ENCODE measurements around the gene FHIP2A.

The FHIP2A gene

DNA sequence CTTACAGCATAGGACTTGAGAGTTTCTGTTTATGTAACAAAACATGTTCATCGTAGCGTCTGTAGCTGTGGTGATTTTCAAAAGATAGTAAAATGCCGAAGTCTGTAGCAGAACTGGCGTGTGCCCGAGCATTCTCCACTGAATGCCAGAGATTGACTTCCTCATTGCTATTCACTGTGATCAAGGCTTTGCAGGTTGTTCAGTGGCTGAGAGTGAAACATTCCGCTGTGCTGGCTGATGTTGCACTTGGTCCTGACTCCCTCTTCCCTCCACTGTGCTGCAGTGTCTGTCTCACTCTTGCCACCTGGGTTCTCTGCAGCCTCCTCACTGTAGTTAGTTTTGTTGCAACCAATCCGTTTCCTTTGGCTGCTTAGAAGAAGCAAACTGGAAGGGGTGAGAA lies 37.6 kb downstream of the FHIP2A start:
- H3K4me3 ChIP-seq (replicated peaks; ENCODE audit: insufficient read depth, low read length), result no peak overlapping the region
- TF ChIP-seq GABPA (IDR thresholded peaks at IDR 0.05; ENCODE audit: low read depth) (no peak), POLR2AphosphoS5 (IDR thresholded peaks at IDR 0.05; ENCODE audit: low read depth) (no peak), SPI1 (IDR thresholded peaks at IDR 0.05; ENCODE audit: borderline replicate concordance, low read depth) (no peak), REST (IDR thresholded peaks at IDR 0.05; ENCODE audit: insufficient replicate concordance, low read depth) (no peak)
- TF ChIP-seq, protein P1, sequence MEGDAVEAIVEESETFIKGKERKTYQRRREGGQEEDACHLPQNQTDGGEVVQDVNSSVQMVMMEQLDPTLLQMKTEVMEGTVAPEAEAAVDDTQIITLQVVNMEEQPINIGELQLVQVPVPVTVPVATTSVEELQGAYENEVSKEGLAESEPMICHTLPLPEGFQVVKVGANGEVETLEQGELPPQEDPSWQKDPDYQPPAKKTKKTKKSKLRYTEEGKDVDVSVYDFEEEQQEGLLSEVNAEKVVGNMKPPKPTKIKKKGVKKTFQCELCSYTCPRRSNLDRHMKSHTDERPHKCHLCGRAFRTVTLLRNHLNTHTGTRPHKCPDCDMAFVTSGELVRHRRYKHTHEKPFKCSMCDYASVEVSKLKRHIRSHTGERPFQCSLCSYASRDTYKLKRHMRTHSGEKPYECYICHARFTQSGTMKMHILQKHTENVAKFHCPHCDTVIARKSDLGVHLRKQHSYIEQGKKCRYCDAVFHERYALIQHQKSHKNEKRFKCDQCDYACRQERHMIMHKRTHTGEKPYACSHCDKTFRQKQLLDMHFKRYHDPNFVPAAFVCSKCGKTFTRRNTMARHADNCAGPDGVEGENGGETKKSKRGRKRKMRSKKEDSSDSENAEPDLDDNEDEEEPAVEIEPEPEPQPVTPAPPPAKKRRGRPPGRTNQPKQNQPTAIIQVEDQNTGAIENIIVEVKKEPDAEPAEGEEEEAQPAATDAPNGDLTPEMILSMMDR (IDR thresholded peaks at IDR 0.05; ENCODE audit: insufficient read depth, low read length), result no peak
- no peak overlapping the region for H3K27ac ChIP-seq (replicated peaks)
- no peaks in the 10 kb centered on the region for H3K27me3 ChIP-seq (ENCODE audit: insufficient read depth, poor library complexity, severe bottlenecking)
- DNase-seq (ENCODE audit: low read depth in 1 of 2, low spot score in 1 of 2), result no peak

GRCh38 chr10:114862456-114862855 lies 40.9 kb downstream of the FHIP2A start:
- H3K27me3 ChIP-seq (ENCODE audit: insufficient read depth, poor library complexity, severe bottlenecking), result no peaks in the 10 kb centered on the region
- no peak overlapping the region for H3K4me3 ChIP-seq (replicated peaks; ENCODE audit: insufficient read depth, low read length)
- TF ChIP-seq, protein P1 (IDR thresholded peaks at IDR 0.05; ENCODE audit: insufficient read depth, low read length), result no peak
- TF ChIP-seq SPI1 (IDR thresholded peaks at IDR 0.05; ENCODE audit: borderline replicate concordance, low read depth) (no peak), REST (IDR thresholded peaks at IDR 0.05; ENCODE audit: insufficient replicate concordance, low read depth) (no peak), POLR2AphosphoS5 (IDR thresholded peaks at IDR 0.05; ENCODE audit: low read depth) (no peak), GABPA (IDR thresholded peaks at IDR 0.05; ENCODE audit: low read depth) (no peak)
- no peak for DNase-seq (ENCODE audit: low read depth in 1 of 2, low spot score in 1 of 2)
- H3K27ac ChIP-seq (replicated peaks), result no peak overlapping the region

- TF ChIP-seq SPI1 (IDR thresholded peaks at IDR 0.05; ENCODE audit: borderline replicate concordance, low read depth), result no peak
- no peaks in the 10 kb centered on the region for H3K27me3 ChIP-seq (ENCODE audit: insufficient read depth, poor library complexity, severe bottlenecking)
- no peak overlapping the region for H3K27ac ChIP-seq (replicated peaks)
These were observed 45.8 kb downstream of the FHIP2A start for GRCh38 chr10:114867365-114867764.

GRCh38 chr10:114868870-114869519 lies 47.4 kb downstream of the FHIP2A start:
- TF ChIP-seq GABPA (IDR thresholded peaks at IDR 0.05; ENCODE audit: low read depth), result no peak
- no peak for TF ChIP-seq SPI1 (IDR thresholded peaks at IDR 0.05; ENCODE audit: borderline replicate concordance, low read depth)
- Histone ChIP-seq H3K4me3 (replicated peaks; ENCODE audit: insufficient read depth, low read length) (no peak overlapping the region), H3K27me3 (ENCODE audit: insufficient read depth, poor library complexity, severe bottlenecking) (no peaks in the 10 kb centered on the region), H3K27ac (replicated peaks) (no peak overlapping the region)
- DNase-seq (ENCODE audit: low read depth in 1 of 2, low spot score in 1 of 2), result no peak

More at GRCh38 chr10:114867365-114867764, 45.8 kb downstream of the FHIP2A start:
- H3K4me3 ChIP-seq (replicated peaks; ENCODE audit: insufficient read depth, low read length), result no peak overlapping the region
- no peak for DNase-seq (ENCODE audit: low read depth in 1 of 2, low spot score in 1 of 2)

DNA sequence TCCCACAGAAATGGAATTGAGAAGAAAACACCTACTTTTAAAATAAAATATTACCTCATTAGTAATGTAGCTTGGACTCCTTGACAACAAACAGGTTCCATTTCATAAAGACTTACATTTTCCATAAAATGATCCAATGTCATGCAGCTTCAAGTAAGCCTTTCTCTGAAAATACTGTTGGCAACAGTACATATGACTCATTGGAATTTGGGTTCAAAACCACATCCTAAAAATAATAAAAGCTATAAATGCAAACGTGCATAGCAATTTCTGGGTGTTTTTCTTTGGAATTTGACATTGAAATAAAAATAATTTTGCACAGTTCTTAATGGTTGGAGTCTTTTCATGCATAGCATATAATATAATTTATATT lies 47.9 kb downstream of the FHIP2A start:
- no peak for DNase-seq (ENCODE audit: low read depth in 1 of 2, low spot score in 1 of 2)
- Histone ChIP-seq H3K4me3 (replicated peaks; ENCODE audit: insufficient read depth, low read length) (no peak overlapping the region), H3K27ac (replicated peaks) (no peak overlapping the region), H3K27me3 (ENCODE audit: insufficient read depth, poor library complexity, severe bottlenecking) (no peaks in the 10 kb centered on the region)
- TF ChIP-seq POLR2AphosphoS5 (IDR thresholded peaks at IDR 0.05; ENCODE audit: low read depth) (no peak), REST (IDR thresholded peaks at IDR 0.05; ENCODE audit: insufficient replicate concordance, low read depth) (no peak), GABPA (IDR thresholded peaks at IDR 0.05; ENCODE audit: low read depth) (no peak), SPI1 (IDR thresholded peaks at IDR 0.05; ENCODE audit: borderline replicate concordance, low read depth) (no peak)
- TF ChIP-seq, protein P1 (IDR thresholded peaks at IDR 0.05; ENCODE audit: insufficient read depth, low read length), result no peak
